ENCODE results near the gene GYS1. TPM values are rescaled to one million over a fixed set of nuclear protein-coding genes. Genes with fewer than 3 reads are reported as not detected.
A peak's percentile ranks its signal among the peaks of the same experiment; 100 is the strongest.

Gene GYS1
- total RNA-seq, 1 donor = 44.5 TPM

- DNase-seq (ENCODE audit: insufficient read length, low spot score, missing footprints) = no peak
- Histone ChIP-seq H3K36me3 (ENCODE audit: insufficient read depth, low read length) (peaks cover 51% of the 10 kb centered on the region), H3K27ac (ENCODE audit: low read depth, low read length) (no peak overlapping the region), H3K9me3 (ENCODE audit: low read depth, low read length) (no peaks in the 10 kb centered on the region), H3K4me1 (ENCODE audit: insufficient read depth, low read length) (no peaks in the 10 kb centered on the region), H3K4me3 (ENCODE audit: insufficient read depth, low read length) (no peak overlapping the region), H4K20me1 (ENCODE audit: insufficient read depth, low read length) (no peaks in the 10 kb centered on the region), H3K4me2 (ENCODE audit: insufficient read depth, low read length) (no peak overlapping the region), H2AFZ (ENCODE audit: low read length) (no peak overlapping the region), H3K79me2 (ENCODE audit: insufficient read depth, low read length) (no peaks in the 10 kb centered on the region), H3K27me3 (ENCODE audit: insufficient read depth, low read length) (no peaks in the 10 kb centered on the region)
- TF ChIP-seq CTCF (IDR thresholded peaks at IDR 0.05; ENCODE audit: extremely low read depth, low read depth, low read length) = no peak
These were observed 17.3 kb upstream of the GYS1 start for GRCh38 chr19:49010453-49010852.

- Histone ChIP-seq H4K20me1 (ENCODE audit: insufficient read depth, low read length) (no peaks in the 10 kb centered on the region), H3K4me3 (ENCODE audit: insufficient read depth, low read length) (no peak overlapping the region), H3K27me3 (ENCODE audit: insufficient read depth, low read length) (no peaks in the 10 kb centered on the region), H3K36me3 (ENCODE audit: insufficient read depth, low read length) (peaks cover 51% of the 10 kb centered on the region), H3K9me3 (ENCODE audit: low read depth, low read length) (no peaks in the 10 kb centered on the region), H3K4me1 (ENCODE audit: insufficient read depth, low read length) (no peaks in the 10 kb centered on the region), H3K79me2 (ENCODE audit: insufficient read depth, low read length) (no peaks in the 10 kb centered on the region), H3K27ac (ENCODE audit: low read depth, low read length) (no peak overlapping the region), H3K4me2 (ENCODE audit: insufficient read depth, low read length) (no peak overlapping the region), H2AFZ (ENCODE audit: low read length) (no peak overlapping the region)
- TF ChIP-seq CTCF (IDR thresholded peaks at IDR 0.05; ENCODE audit: extremely low read depth, low read depth, low read length) = no peak
- peak; percentile 8 for DNase-seq (ENCODE audit: insufficient read length, low spot score, missing footprints)
These were observed 16.7 kb upstream of the GYS1 start for GRCh38 chr19:49009828-49010227.

GRCh38 chr19:49006905-49007304, 13.8 kb upstream of the GYS1 start:
- TF ChIP-seq CTCF (IDR thresholded peaks at IDR 0.05; ENCODE audit: extremely low read depth, low read depth, low read length) = no peak
- Histone ChIP-seq H3K79me2 (ENCODE audit: insufficient read depth, low read length) (peaks cover 3% of the 10 kb centered on the region), H3K4me3 (ENCODE audit: insufficient read depth, low read length) (no peak overlapping the region), H3K4me2 (ENCODE audit: insufficient read depth, low read length) (no peak overlapping the region), H3K4me1 (ENCODE audit: insufficient read depth, low read length) (no peaks in the 10 kb centered on the region), H3K36me3 (ENCODE audit: insufficient read depth, low read length) (peaks cover 63% of the 10 kb centered on the region), H3K27me3 (ENCODE audit: insufficient read depth, low read length) (no peaks in the 10 kb centered on the region), H2AFZ (ENCODE audit: low read length) (no peak overlapping the region), H3K9me3 (ENCODE audit: low read depth, low read length) (no peaks in the 10 kb centered on the region), H3K27ac (ENCODE audit: low read depth, low read length) (no peak overlapping the region), H4K20me1 (ENCODE audit: insufficient read depth, low read length) (no peaks in the 10 kb centered on the region)
- DNase-seq (ENCODE audit: insufficient read length, low spot score, missing footprints) = no peak

- no peak overlapping the region for H3K27ac ChIP-seq (ENCODE audit: low read depth, low read length)
- H4K20me1 ChIP-seq (ENCODE audit: insufficient read depth, low read length) = no peaks in the 10 kb centered on the region
- H3K9me3 ChIP-seq (ENCODE audit: low read depth, low read length) = no peaks in the 10 kb centered on the region
- peaks cover 59% of the 10 kb centered on the region for H3K36me3 ChIP-seq (ENCODE audit: insufficient read depth, low read length)
- H2AFZ ChIP-seq (ENCODE audit: low read length) = no peak overlapping the region
- peaks cover 3% of the 10 kb centered on the region for H3K79me2 ChIP-seq (ENCODE audit: insufficient read depth, low read length)
- no peak for TF ChIP-seq CTCF (IDR thresholded peaks at IDR 0.05; ENCODE audit: extremely low read depth, low read depth, low read length)
- H3K4me1 ChIP-seq (ENCODE audit: insufficient read depth, low read length) = no peaks in the 10 kb centered on the region
- DNase-seq (ENCODE audit: insufficient read length, low spot score, missing footprints) = peak; percentile 13
- no peak overlapping the region for H3K4me3 ChIP-seq (ENCODE audit: insufficient read depth, low read length)
- H3K4me2 ChIP-seq (ENCODE audit: insufficient read depth, low read length) = no peak overlapping the region
- H3K27me3 ChIP-seq (ENCODE audit: insufficient read depth, low read length) = no peaks in the 10 kb centered on the region
These were observed 12.0 kb upstream of the GYS1 start for GRCh38 chr19:49004964-49005614.
